ENCODE data around the gene NFKB1.

NFKB1 gene

GRCh38 chr4:102524691-102525090 is 23.5 kb downstream of the NFKB1 start:
- Histone ChIP-seq H3K4me1 (no peaks in the 10 kb centered on the region), H3K9me3 (no peaks in the 10 kb centered on the region), H3K27me3 (no peaks in the 10 kb centered on the region), H3K36me3 (no peaks in the 10 kb centered on the region), H3K4me3 (ENCODE audit: low read depth, low read length) (no peak overlapping the region)
- DNase-seq = no peak
- TF ChIP-seq CTCF (IDR thresholded peaks at IDR 0.05; ENCODE audit: low read depth, low read length) = no peak

GRCh38 chr4:102525097-102525496 is 23.9 kb downstream of the NFKB1 start:
- no peak for DNase-seq
- no peak for TF ChIP-seq CTCF (IDR thresholded peaks at IDR 0.05; ENCODE audit: low read depth, low read length)
- no peaks in the 10 kb centered on the region for H3K27me3 ChIP-seq
- no peaks in the 10 kb centered on the region for H3K36me3 ChIP-seq
- H3K9me3 ChIP-seq = no peaks in the 10 kb centered on the region
- H3K4me1 ChIP-seq = no peaks in the 10 kb centered on the region
- no peak overlapping the region for H3K4me3 ChIP-seq (ENCODE audit: low read depth, low read length)

- no peaks in the 10 kb centered on the region for H3K27me3 ChIP-seq
- TF ChIP-seq CTCF (IDR thresholded peaks at IDR 0.05; ENCODE audit: low read depth, low read length) = no peak
- no peaks in the 10 kb centered on the region for H3K9me3 ChIP-seq
- no peak overlapping the region for H3K4me3 ChIP-seq (ENCODE audit: low read depth, low read length)
- H3K36me3 ChIP-seq = no peaks in the 10 kb centered on the region
- H3K4me1 ChIP-seq = no peaks in the 10 kb centered on the region
- no peak for DNase-seq
Measured at GRCh38 chr4:102525504-102525903, 24.3 kb downstream of the NFKB1 start.

DNA sequence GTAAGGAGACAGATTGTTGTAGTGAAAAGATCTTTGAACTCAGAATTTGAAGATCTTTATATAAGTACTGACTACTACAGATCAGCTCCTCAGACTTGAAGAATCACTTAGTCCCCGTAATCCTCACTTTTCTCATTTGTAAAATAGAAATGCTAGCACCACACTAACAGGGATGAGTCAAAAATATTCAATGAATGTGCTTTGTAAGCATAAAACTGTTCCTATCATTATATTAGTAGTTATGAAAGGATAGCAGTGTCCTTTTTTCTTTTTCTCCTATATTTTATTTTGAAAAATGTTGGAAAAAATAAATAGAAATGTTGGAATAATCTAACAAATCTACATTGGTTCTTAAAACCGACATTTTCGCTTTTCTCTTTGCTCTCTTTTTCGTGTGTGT is 25.4 kb downstream of the NFKB1 start:
- H3K4me1 ChIP-seq = no peaks in the 10 kb centered on the region
- no peak for TF ChIP-seq CTCF (IDR thresholded peaks at IDR 0.05; ENCODE audit: low read depth, low read length)
- H3K27me3 ChIP-seq = no peaks in the 10 kb centered on the region
- DNase-seq = no peak
- H3K4me3 ChIP-seq (ENCODE audit: low read depth, low read length) = no peak overlapping the region
- no peaks in the 10 kb centered on the region for H3K9me3 ChIP-seq
- H3K36me3 ChIP-seq = no peaks in the 10 kb centered on the region

DNA sequence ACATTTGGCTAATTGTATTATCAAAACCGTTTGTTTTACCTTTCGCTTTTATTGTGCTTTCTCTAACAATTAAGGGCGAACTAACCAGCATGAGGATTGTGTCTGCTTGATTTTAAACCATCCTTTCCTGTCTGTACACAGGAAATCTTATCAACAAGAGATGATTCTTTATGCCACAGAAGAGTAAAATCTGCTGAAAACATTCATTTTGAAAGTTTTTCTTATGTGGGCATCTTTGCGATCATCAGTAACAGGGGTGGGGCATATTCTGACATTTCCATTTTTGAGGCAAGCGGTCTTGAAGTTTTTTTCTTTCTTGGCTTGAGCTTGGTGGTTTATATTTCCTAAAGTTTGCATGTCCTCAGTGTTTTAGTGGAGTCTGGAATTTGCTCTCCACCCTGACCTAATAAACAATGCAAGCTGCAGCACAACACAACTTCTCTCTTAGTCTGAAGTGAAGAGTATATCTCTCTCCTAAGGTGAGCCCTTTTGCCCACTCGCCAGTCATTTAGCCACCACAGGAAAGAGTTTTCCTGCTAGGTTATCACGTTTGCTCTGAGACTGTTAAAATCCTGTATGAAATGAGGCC is 26.6 kb downstream of the NFKB1 start:
- DNase-seq = no peak
- TF ChIP-seq CTCF (IDR thresholded peaks at IDR 0.05; ENCODE audit: low read depth, low read length) = no peak
- Histone ChIP-seq H3K9me3 (no peaks in the 10 kb centered on the region), H3K27me3 (no peaks in the 10 kb centered on the region), H3K4me3 (ENCODE audit: low read depth, low read length) (no peak overlapping the region), H3K4me1 (no peaks in the 10 kb centered on the region), H3K36me3 (no peaks in the 10 kb centered on the region)

GRCh38 chr4:102529977-102530376 is 28.8 kb downstream of the NFKB1 start:
- Histone ChIP-seq H3K9me3 (no peaks in the 10 kb centered on the region), H3K4me1 (peaks cover 4% of the 10 kb centered on the region), H3K36me3 (no peaks in the 10 kb centered on the region), H3K4me3 (ENCODE audit: low read depth, low read length) (no peak overlapping the region), H3K27me3 (no peaks in the 10 kb centered on the region)
- DNase-seq = no peak
- no peak for TF ChIP-seq CTCF (IDR thresholded peaks at IDR 0.05; ENCODE audit: low read depth, low read length)

Data from BE2C (cell line).